Activated naive CD4-positive, alpha-beta T cell treated with anti-CD3 and anti-CD28 coated beads, Interleukin-2, amount 50 U/mL, for 72 hours (primary cell): ENCODE results near the gene KMT5B. TPM values are rescaled to one million over a fixed set of nuclear protein-coding genes. Genes with fewer than 3 reads are reported as not detected.
A peak's percentile ranks its signal among the peaks of the same experiment; 100 is the strongest.

Experiments used
- ATAC-seq, 2 donors: fragments of 150-1000 bp; cut with Tn5 transposase; 2 replicates each; pipeline ENCODE4 v1.10.0; 2021; ENCODE audit warnings: mild to moderate bottlenecking in 2 of 2, moderate library complexity in 2 of 2
- DNase-seq, 2 donors: peaks; one replicate each; pipeline ENCODE4 v3.0.0; 2021 to 2022; ENCODE audit warnings: low spot score in 2 of 2
- H3K27ac Mint-ChIP-seq, 2 donors: one replicate each; pipeline ENCODE4 v1.8.0; 2022; ENCODE audit warnings: mild to moderate bottlenecking in 2 of 2, mixed read lengths in 2 of 2
- H3K36me3 Mint-ChIP-seq, 2 donors: one replicate each; pipeline ENCODE4 v1.8.0; 2022; ENCODE audit warnings: mixed read lengths in 2 of 2
- H3K9me3 Mint-ChIP-seq, 2 donors: one replicate each; pipeline ENCODE4 v1.8.0; 2022; ENCODE audit warnings: mixed read lengths in 2 of 2
- total RNA-seq, 2 donors: library from RNA; stranded (reverse); gene quantifications; one replicate each; pipeline ENCODE4 v1.2.3, GENCODE V29; 2022

The KMT5B gene
- total RNA-seq, 2 donors from 2014 or later = 21.9 to 46.5 TPM

DNA sequence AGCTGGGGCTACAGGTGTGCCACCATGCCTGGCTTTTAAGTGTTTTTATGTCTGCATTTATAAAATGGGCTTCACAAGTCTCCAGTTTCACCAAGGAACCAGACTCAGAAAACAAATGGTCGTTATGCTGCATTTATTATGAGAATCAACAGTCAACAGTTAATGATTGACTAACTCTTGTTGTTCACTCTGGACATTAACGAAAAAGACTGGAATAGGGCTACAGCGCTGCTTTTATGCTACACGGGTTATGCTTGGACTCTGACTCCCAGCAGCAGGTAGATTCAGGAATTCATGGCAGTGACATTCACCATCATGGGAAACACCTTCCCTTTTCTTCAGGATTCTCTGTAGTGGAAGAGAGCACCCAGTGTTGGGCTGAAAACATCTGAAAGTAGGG is 47.5 kb downstream of the KMT5B start:
- Mint-ChIP-seq H3K27ac (peak overlapping the region in 1 of 2 donors; percentile 45), H3K9me3 (no peaks in the 10 kb centered on the region), H3K36me3 (no peaks in the 10 kb centered on the region)
- ATAC-seq (no peak), DNase-seq (no peak)

DNA sequence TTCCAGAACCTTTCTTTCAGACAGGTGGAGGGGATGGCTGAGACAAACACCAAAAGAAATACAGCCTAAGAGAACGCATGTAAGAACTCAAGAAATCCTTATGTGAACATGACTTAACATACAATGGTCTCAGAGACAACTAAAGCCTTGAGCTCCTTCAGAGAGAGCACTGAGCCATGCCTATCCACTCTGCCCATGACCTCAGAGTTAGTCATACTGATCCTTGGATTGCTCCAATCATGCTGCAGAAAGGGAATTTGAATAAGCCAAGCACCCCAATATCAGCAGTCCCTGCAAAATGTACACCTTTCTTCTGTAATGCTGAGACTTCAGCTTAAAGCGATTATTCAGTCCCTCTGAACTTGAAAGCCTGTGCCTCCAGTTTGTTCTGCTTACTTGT is 48.7 kb downstream of the KMT5B start:
- peak in 1 of 2 donors; percentile 54 for ATAC-seq
- no peaks in the 10 kb centered on the region for H3K36me3 Mint-ChIP-seq
- H3K27ac Mint-ChIP-seq = peak overlapping the region in 1 of 2 donors; percentile 30
- no peak for DNase-seq
- no peaks in the 10 kb centered on the region for H3K9me3 Mint-ChIP-seq

DNA sequence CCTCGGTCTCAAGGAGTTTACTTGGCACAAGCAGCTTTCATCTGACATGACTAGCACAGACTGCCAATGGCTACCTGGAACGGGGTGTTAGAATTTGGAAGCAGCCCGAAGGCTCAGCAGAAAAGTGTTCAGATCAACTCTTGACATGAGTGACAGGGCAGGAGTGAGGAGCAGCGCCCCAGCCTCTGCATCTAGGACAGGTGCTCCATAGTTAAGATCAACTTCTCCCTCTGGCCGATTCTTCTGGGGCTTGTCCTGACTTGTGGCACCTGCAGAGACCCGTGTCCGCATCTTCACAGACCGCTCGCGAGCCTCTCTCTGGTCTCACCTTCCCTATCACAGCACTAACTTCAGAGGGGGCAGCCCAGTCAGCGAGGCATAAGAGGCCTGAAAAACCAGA is 49.4 kb downstream of the KMT5B start:
- no peaks in the 10 kb centered on the region for H3K9me3 Mint-ChIP-seq
- ATAC-seq (no peak), DNase-seq (no peak)
- H3K36me3 Mint-ChIP-seq = no peaks in the 10 kb centered on the region
- H3K27ac Mint-ChIP-seq = peak overlapping the region in 1 of 2 donors; percentile 25

DNA sequence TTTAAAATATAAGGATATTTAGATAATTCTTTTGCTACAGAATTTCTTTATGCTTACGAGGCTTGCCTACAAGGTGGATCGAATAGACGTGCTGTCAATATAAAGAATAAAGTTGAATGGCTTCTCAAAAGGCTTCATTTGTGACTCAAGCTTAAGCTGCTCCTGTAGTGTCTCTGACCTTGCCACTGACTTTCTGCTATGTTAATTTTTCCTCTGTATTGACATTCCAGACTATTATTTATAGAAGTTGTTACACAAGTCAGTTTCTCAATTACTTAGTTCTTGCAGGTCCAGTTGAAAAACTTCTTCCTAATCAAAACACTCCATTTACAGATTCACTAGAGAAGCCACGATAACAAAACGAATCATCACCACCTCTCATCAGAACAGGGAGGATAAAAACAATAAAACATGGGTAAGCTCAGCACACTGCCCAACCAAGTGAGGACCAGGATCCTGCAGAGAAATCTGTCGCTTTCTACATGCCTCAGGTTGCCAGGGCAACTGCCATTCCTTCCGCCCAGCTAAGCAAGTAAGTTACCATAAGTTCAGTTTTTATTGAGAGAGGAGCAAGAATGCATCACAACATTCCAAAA is 52.9 kb downstream of the KMT5B start:
- no peak overlapping the region for H3K27ac Mint-ChIP-seq
- no peaks in the 10 kb centered on the region for H3K36me3 Mint-ChIP-seq
- ATAC-seq (no peak), DNase-seq (no peak)
- no peaks in the 10 kb centered on the region for H3K9me3 Mint-ChIP-seq

DNA sequence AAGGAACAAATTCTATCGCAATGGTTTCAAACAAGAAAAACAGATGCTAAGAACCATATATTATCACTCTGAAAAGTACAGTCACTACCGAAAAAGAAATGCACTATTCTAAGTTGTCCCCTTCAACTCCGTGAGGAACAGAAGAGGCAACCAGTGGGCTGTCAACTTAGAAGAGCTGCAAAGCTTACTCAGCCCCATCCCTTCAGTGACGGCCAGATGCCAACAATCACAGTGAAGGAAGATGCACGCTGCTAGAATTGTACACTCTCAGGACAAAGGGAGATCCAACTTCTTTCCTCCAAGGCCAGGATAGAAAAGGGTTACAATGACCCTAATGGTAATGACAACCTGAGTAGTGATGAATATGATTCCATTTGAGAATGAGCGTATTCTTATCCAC is 53.4 kb downstream of the KMT5B start:
- H3K27ac Mint-ChIP-seq = no peak overlapping the region
- ATAC-seq = no peak
- no peaks in the 10 kb centered on the region for H3K36me3 Mint-ChIP-seq
- no peak for DNase-seq
- no peaks in the 10 kb centered on the region for H3K9me3 Mint-ChIP-seq

DNA sequence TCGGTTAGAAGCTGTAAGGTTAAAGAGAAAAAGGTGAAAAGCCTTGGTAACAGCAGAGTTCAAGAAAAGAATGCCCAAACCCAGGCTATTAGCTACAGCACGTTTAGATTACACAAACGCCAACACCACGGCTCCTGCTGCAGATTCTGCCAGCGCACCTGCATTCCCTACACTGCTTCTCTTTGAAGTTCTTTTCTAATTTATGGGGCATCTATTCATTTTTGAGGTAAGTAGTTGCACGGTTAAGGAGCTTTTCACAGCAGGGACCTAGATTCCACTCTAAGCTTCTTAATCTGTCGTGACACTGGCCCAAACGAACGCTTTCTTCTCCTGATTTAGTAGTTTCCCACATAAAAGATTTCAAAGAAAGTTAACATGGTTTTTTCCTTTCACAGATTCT is 53.9 kb downstream of the KMT5B start:
- Mint-ChIP-seq H3K36me3 (no peaks in the 10 kb centered on the region), H3K27ac (no peak overlapping the region), H3K9me3 (no peaks in the 10 kb centered on the region)
- ATAC-seq (no peak), DNase-seq (no peak)

DNA sequence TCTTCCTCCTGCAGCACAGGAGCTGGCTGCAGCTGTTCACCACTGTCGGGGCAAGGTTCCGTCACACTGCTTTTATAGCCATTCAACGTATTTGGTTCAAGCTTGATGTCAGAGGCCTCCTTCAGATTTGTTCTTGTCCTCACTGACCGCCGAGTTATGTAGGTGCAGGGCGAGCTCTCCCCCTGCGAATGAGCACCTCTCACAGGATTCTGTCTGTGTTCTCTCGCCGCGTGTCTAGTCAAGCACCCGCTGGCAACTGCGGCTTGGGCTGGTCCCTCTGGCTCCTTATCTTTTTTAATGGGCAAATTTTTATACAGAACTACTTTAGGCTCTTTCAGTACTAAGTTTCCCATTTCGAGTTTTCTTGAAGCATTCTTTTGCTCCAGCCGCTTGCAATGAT is 54.5 kb downstream of the KMT5B start:
- ATAC-seq = no peak
- Mint-ChIP-seq H3K36me3 (no peaks in the 10 kb centered on the region), H3K9me3 (no peaks in the 10 kb centered on the region), H3K27ac (no peak overlapping the region)
- no peak for DNase-seq

DNA sequence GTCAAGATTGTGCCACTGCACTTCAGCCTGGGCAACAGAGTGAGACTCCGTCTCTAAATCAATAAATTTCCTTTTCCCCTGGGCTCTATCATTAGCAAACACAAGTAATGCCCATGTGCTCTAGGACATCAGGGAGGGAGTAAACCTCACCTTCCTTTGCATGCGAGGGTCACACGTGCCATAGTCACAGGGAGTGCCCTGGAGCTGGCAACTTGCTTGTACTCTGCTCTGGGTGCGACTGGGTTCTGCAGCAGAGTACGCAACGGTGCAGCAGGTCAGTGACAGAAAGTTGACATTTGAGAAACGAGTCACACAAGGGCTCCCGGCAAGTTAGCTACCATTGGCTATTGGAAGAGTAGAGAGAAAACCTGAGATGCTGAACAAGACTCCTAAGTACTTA is 59.4 kb downstream of the KMT5B start:
- Mint-ChIP-seq H3K27ac (no peak overlapping the region), H3K9me3 (no peaks in the 10 kb centered on the region)

DNA sequence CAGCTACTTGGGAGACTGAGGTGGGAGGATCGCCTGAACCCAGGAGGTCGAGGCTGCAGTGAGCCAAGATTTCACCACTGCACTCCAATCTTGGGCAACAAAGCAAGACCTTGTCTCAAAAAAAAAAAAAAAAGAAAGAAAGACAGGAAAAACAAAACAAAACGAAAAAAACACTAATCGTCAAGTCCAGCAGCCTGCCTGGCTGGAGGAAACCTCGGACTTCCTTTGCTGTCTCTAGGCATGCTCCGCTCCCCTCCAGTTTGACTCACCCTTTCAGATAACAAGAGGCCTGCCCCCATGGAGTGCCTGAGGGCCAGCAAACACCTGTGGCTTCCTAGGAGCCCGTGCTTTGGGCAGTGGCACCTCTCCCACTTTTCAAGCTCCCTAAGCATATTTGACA is 63.1 kb downstream of the KMT5B start:
- H3K27ac Mint-ChIP-seq = no peak overlapping the region
- no peaks in the 10 kb centered on the region for H3K9me3 Mint-ChIP-seq
- no peaks in the 10 kb centered on the region for H3K36me3 Mint-ChIP-seq
- ATAC-seq = no peak
- DNase-seq = no peak

More for the DNA sequence above, 59.4 kb downstream of the KMT5B start:
- ATAC-seq (no peak), DNase-seq (no peak)
- no peaks in the 10 kb centered on the region for H3K36me3 Mint-ChIP-seq

DNA sequence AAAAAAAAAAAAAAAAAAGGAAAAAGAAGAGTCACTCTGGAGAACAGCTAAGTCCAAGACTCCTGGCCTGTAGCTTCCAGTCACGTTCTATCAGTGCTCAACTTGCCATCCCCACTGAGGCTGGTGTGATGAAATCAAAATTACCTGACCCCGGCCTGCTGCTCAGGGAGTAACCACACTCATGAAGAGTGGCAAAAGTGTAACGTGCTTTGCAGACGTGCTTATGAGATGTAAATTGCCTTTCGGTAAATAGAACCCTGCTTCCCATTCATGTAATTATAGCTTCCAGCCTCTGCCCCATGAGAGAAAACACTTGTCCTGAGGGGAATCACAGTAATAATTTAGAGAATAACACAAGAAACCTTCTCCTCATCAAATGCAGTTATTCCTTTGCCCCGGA is 63.7 kb downstream of the KMT5B start:
- Mint-ChIP-seq H3K27ac (no peak overlapping the region), H3K36me3 (no peaks in the 10 kb centered on the region), H3K9me3 (no peaks in the 10 kb centered on the region)
- no peak for ATAC-seq
- DNase-seq = no peak

DNA sequence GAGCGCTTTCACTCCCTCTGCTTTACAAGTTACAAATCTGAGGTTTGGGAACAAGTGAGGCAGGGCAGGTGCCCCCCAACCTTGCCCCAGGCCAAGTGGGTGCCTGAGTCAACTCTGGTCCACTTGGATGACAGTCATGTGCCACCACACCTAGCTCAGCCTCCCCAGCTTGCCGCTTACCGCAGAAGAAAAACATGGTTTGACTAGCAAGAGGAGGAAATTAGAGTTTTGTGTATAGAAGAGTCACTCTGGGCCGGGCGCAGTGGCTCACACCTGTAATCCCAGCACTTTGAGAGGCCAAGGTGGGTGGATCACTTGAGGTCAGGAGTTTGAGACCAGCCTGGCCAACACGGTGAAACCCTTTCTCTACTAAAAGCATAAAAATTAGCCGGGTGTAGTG is 64.2 kb downstream of the KMT5B start:
- Mint-ChIP-seq H3K36me3 (no peaks in the 10 kb centered on the region), H3K9me3 (no peaks in the 10 kb centered on the region), H3K27ac (no peak overlapping the region)
- ATAC-seq = no peak
- DNase-seq = no peak

DNA sequence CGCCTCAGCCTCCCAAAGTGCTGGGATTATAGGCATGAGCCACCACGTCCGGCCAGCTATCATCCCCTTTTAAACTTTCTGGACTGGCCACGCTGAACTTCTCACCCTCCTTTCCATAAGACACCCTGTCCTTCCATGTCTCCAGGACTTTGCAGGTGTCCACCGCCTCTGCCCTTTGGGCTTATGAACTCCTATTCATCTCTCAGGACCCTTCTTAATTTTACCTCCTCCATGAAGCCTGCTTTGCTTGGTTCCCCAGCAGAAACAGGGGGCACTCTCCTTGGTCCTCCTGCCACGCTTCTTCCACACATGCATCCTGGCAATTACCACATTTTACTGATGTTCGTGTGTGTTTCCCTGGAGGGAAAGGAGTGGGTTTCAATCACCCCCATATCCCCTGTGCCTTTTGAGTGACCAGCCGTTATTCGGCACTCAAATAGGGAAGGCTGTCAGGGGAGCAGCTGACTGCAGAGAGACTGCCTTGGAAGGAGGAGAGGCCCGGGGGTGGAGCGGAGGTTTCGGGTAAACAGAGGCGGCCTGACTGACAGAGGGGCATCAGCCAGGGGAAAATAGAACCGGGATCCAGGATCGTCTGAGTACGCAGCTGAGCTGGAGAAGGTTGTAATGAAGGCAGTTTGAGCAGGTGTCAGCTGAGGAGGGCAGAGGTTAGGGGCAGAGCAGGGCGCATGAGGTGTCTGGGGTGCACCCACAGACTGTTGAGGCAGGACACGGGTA is 64.9 kb downstream of the KMT5B start:
- ATAC-seq = no peak
- Mint-ChIP-seq H3K9me3 (no peaks in the 10 kb centered on the region), H3K27ac (no peak overlapping the region), H3K36me3 (no peaks in the 10 kb centered on the region)
- no peak for DNase-seq

DNA sequence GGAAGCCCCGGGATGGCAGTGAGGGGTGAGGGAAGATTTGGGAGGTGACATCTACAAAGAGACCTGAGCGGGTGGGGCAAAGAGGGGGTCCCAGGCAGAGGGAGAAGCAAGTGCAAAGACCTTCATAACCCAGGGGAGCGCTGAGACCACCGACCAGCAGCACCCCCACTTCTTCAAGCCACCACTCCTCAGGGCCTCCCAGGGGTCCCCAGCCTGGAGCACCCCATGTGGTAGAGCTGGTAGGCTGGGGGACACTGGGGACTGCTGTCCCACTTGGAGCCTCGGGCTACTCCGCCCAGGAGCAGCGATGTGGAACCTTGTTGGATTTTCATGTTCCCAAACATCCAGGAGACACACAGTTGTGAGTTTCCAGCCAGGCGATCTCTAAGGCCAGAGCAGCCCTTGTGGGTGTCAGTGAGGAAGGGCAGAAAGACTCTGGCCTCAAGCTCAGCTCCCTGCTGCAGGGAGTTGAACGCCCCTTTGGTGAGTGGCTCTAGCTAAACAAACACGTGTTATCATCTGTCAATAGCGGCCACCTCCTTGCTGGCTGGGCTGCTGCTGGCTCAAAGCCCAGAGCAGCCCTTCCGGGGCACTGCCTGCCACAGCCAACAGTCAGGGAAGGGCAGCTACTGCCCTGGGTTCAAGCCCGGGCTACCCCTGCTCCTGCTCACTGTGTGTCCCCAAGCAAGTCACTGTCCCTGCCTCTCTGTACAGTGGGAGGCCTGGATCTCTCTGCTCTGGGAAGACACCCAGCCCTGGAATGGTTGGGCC is 66.2 kb downstream of the KMT5B start:
- Mint-ChIP-seq H3K27ac (no peak overlapping the region), H3K9me3 (no peaks in the 10 kb centered on the region), H3K36me3 (no peaks in the 10 kb centered on the region)
- ATAC-seq (no peak), DNase-seq (no peak)

DNA sequence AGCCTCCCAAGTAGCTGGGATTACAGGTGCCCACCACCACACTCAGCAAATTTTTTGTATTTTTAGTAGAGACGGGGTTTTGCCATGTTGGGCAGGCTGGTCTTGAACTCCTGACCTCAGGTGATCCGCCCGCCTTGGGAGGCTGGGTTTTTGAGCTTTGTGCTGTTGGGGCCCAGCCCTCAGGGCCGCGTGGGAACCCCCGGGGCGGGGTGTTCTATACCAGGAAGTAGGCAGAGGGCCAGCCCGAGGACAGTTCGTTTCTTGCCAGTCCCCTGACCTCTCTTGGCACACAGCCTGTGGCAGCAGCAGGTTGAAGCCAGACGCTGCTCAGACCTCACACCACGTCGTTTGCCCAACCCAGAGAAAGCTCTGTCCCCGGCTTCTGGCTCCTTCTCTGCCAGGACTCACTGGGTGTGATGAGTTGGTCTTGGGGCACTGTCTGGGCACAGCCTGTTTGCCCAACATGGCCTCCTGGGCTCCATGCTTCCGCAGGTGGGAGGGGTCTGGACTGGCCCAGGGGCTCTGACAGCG is 67.0 kb downstream of the KMT5B start:
- ATAC-seq (no peak), DNase-seq (no peak)
- Mint-ChIP-seq H3K9me3 (no peaks in the 10 kb centered on the region), H3K36me3 (no peaks in the 10 kb centered on the region), H3K27ac (no peak overlapping the region)

DNA sequence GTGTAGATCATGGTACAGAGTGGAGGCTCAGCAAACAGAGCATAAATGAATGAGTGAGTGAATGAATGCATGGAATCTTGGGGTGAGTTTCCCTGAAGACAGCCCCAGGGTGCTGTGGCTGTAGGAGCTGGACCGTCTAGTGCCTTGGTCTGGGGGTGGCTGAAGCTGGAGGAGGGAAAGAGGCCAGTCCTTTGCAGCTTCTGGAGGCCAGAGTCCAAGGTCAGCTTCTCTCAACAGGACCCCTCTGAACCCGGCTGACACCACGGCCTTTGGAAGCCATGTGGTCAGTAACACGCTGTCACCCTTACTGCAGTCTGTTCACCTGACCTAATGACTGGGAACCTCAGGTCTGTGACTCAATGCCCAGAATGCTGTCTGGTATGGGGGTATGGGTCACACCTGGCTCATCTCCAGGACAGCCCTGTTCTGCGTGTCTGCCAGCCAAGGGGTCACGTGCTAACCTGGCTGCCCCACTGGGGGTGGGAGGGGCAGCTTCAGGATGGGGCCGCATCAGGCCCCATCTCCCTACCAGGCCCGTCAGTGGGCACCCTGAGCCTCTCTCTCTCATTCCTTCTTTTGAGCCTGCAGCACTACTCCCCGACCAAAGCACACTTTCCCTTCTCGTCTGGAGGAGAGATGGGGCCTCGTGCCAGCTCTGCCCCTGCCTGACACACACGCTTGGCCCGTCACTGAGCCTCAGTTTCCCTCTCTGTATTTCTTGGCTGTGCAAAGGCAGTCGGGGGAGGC is 67.8 kb downstream of the KMT5B start:
- no peak for DNase-seq
- ATAC-seq = no peak
- Mint-ChIP-seq H3K36me3 (no peaks in the 10 kb centered on the region), H3K27ac (no peak overlapping the region), H3K9me3 (no peaks in the 10 kb centered on the region)

DNA sequence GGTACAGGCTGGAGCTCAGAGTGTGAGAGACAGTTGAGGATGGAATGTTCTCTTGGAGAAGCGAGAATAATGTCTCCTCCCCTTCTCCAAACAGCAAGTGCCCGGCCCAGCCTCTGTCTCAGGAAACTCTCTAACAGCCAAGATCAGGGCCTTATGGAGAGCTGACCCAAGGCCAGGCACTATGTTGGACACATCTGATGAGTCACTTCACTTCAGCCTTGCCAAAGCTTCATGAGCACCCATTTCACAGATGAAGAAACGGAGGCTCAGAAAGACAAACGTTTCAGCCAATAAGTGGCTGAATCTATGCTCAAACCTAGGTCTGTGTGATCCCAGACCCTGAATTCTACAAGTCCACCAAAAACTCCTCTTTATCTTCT is 69.8 kb downstream of the KMT5B start:
- DNase-seq = no peak
- ATAC-seq = no peak
- Mint-ChIP-seq H3K9me3 (no peaks in the 10 kb centered on the region), H3K27ac (no peak overlapping the region), H3K36me3 (no peaks in the 10 kb centered on the region)
